Measurements from ENCODE around the gene KLHL28.

The KLHL28 gene

GRCh38 chr14:44896275-44897040 lies 65.3 kb downstream of the KLHL28 start:
- DNase-seq: no peak

- DNase-seq: no peak
These were observed 66.0 kb downstream of the KLHL28 start for GRCh38 chr14:44895716-44896115.

GRCh38 chr14:44893535-44893934 lies 68.2 kb downstream of the KLHL28 start:
- no peak for DNase-seq

GRCh38 chr14:44891726-44892372 lies 69.9 kb downstream of the KLHL28 start:
- DNase-seq: peak in 1 of 2 donors; percentile 9

- no peak for DNase-seq
These were observed 71.9 kb downstream of the KLHL28 start for GRCh38 chr14:44889595-44890471.

- no peak for DNase-seq
These were observed 74.2 kb downstream of the KLHL28 start for GRCh38 chr14:44887596-44887955.

- no peak for DNase-seq
These were observed 74.7 kb downstream of the KLHL28 start for GRCh38 chr14:44886860-44887595.

- DNase-seq: no peak
These were observed 81.0 kb downstream of the KLHL28 start for GRCh38 chr14:44880791-44881190.
